GM23338 (cell line): ENCODE measurements around the gene RBP2. TPM values are rescaled to one million over a fixed set of nuclear protein-coding genes. Genes with fewer than 3 reads are reported as not detected.

Source experiments
- ATAC-seq: fragments of 200-7000 bp; cut with Tn5 transposase; 3 replicates; pipeline ENCODE4 v1.9.1; 2020
- DNase-seq: peaks from one replicate; pipeline ENCODE4 v3.0.0-alpha.2; 2015; ENCODE audit warnings: low spot score
- H2AFZ ChIP-seq: fragments of 200-600 bp; sonication (generic); 2 replicates; pipeline ENCODE4 v1.8.0; 2016; ENCODE audit warnings: antibody characterized with exemption, mild to moderate bottlenecking, moderate library complexity
- H3F3A ChIP-seq: fragments of 200-600 bp; sonication (generic); replicated peaks from 2 replicates; pipeline ENCODE4 v1.8.0; 2017; ENCODE audit warnings: antibody characterized with exemption, mixed run types, low read depth
- H3K27ac ChIP-seq: fragments of 200-600 bp; sonication (generic); 2 replicates; pipeline ENCODE4 v1.6.1; 2016; ENCODE audit warnings: low read depth
- H3K27me3 ChIP-seq: fragments of 200-600 bp; sonication (generic); 2 replicates; pipeline ENCODE4 v1.8.0; 2016; ENCODE audit warnings: mild to moderate bottlenecking, mixed run types, moderate library complexity; ENCODE audit not compliant: insufficient read depth
- H3K36me3 ChIP-seq: fragments of 200-600 bp; sonication (generic); 2 replicates; pipeline ENCODE4 v1.8.0; 2016; ENCODE audit warnings: mild to moderate bottlenecking; ENCODE audit not compliant: insufficient read depth
- H3K4me1 ChIP-seq: fragments of 200-600 bp; sonication (generic); 2 replicates; pipeline ENCODE4 v1.8.0; 2016; ENCODE audit warnings: mild to moderate bottlenecking, moderate library complexity; ENCODE audit not compliant: insufficient read depth
- H3K4me2 ChIP-seq: fragments of 200-600 bp; sonication (generic); 2 replicates; pipeline ENCODE4 v1.7.1; 2017; ENCODE audit warnings: mixed run types
- H3K4me3 ChIP-seq: fragments of 200-600 bp; sonication (generic); 2 replicates; pipeline ENCODE4 v1.6.1; 2016; ENCODE audit warnings: mixed run types
- H3K79me2 ChIP-seq: fragments of 200-600 bp; sonication (generic); replicated peaks from 2 replicates; pipeline ENCODE4 v1.8.0; 2017; ENCODE audit warnings: mild to moderate bottlenecking; ENCODE audit not compliant: insufficient read depth
- H3K9me2 ChIP-seq: fragments of 200-600 bp; sonication (generic); 2 replicates; pipeline ENCODE4 v1.8.0; 2017; ENCODE audit not compliant: insufficient read depth
- H4K20me1 ChIP-seq: fragments of 200-600 bp; sonication (generic); replicated peaks from 2 replicates; pipeline ENCODE4 v1.8.0; 2017; ENCODE audit warnings: mild to moderate bottlenecking; ENCODE audit not compliant: insufficient read depth
- H3K27ac Mint-ChIP-seq: 2 replicates; pipeline ENCODE4 v1.8.0; 2020; ENCODE audit warnings: inconsistent platforms, mild to moderate bottlenecking, moderate library complexity, mixed read lengths
- H3K27me3 Mint-ChIP-seq: 3 replicates; pipeline ENCODE4 v1.8.0; 2022; ENCODE audit warnings: low read depth, mild to moderate bottlenecking, moderate library complexity, mixed read lengths, inconsistent platforms; ENCODE audit not compliant: insufficient read depth, poor library complexity
- H3K36me3 Mint-ChIP-seq: 3 replicates; pipeline ENCODE4 v1.8.0; 2021; ENCODE audit warnings: low read depth, mild to moderate bottlenecking, inconsistent platforms, moderate library complexity, mixed read lengths
- H3K4me1 Mint-ChIP-seq: 3 replicates; pipeline ENCODE4 v1.8.0; 2020; ENCODE audit warnings: mild to moderate bottlenecking, inconsistent platforms, mixed read lengths
- H3K4me3 Mint-ChIP-seq: 3 replicates; pipeline ENCODE4 v1.8.0; 2021; ENCODE audit warnings: moderate library complexity, mild to moderate bottlenecking, inconsistent platforms, mixed read lengths
- H3K9me3 Mint-ChIP-seq: 3 replicates; pipeline ENCODE4 v1.8.0; 2020; ENCODE audit warnings: moderate library complexity, mild to moderate bottlenecking, inconsistent platforms, mixed read lengths
- CREB1 ChIP-seq: fragments of 250-450 bp; sonication (Bioruptor Pico); IDR thresholded peaks from 2 replicates; pipeline ENCODE4 v1.5.0; 2020; ENCODE audit warnings: low read depth, mild to moderate bottlenecking, moderate library complexity
- EZH2 ChIP-seq: fragments of 200-600 bp; sonication (generic); IDR thresholded peaks from one replicate; pipeline ENCODE4 v1.8.0; 2017; ENCODE audit warnings: antibody characterized with exemption, mild to moderate bottlenecking, low read depth; ENCODE audit not compliant: unreplicated experiment
- EZH2phosphoT487 ChIP-seq: fragments of 200-600 bp; sonication (generic); IDR thresholded peaks from one replicate; pipeline ENCODE4 v1.8.1; 2018; ENCODE audit warnings: antibody characterized with exemption; ENCODE audit not compliant: unreplicated experiment
- JUNB ChIP-seq: IDR thresholded peaks from one replicate; pipeline ENCODE4 v1.6.1; 2016; ENCODE audit warnings: antibody characterized with exemption; ENCODE audit not compliant: unreplicated experiment
- NANOG ChIP-seq: IDR thresholded peaks from 2 replicates; pipeline ENCODE4 v1.6.1; 2016; ENCODE audit warnings: antibody characterized with exemption, borderline replicate concordance
- POLR2AphosphoS5 ChIP-seq: IDR thresholded peaks from 2 replicates; pipeline ENCODE4 v1.6.1; 2016; ENCODE audit warnings: antibody characterized with exemption, low read depth
- REST ChIP-seq: IDR thresholded peaks from one replicate; pipeline ENCODE4 v1.6.1; 2018; ENCODE audit warnings: antibody characterized with exemption; ENCODE audit not compliant: unreplicated experiment
- STAT1 ChIP-seq: IDR thresholded peaks from one replicate; pipeline ENCODE4 v1.6.1; 2016; ENCODE audit warnings: antibody characterized with exemption; ENCODE audit not compliant: unreplicated experiment
- ZNF114 ChIP-seq: fragments of 250-450 bp; sonication (Bioruptor Pico); IDR thresholded peaks from 2 replicates; pipeline ENCODE4 v1.5.0; 2020; ENCODE audit warnings: mild to moderate bottlenecking, moderate library complexity
- ZNF331 ChIP-seq: fragments of 250-450 bp; sonication (Bioruptor Pico); IDR thresholded peaks from 2 replicates; pipeline ENCODE4 v1.5.0; 2020; ENCODE audit warnings: low read depth, mild to moderate bottlenecking, moderate library complexity
- ZNF462 ChIP-seq: fragments of 250-450 bp; sonication (Bioruptor Pico); IDR thresholded peaks from 2 replicates; pipeline ENCODE4 v1.5.0; 2020; ENCODE audit warnings: mild to moderate bottlenecking, moderate library complexity
- polyA plus RNA-seq: library from polyadenylated mRNA; unstranded; fragments of >200 nt; fragmentation: Nextera tagmentation; extraction: Ambion mirVana; gene quantifications from 2 replicates; pipeline ENCODE4 v1.2.1, GENCODE V29; 2016
- total RNA-seq: library from RNA; depleted of rRNA; stranded (reverse); fragments of >200 nt; shearing (Covaris generic); gene quantifications from 2 replicates; pipeline ENCODE4 v1.2.3, GENCODE V29; 2014
- TF ChIP-seq, protein P1 (sequence below): IDR thresholded peaks from 2 replicates; pipeline ENCODE4 v1.6.1; 2016; ENCODE audit warnings: antibody characterized with exemption
- TF ChIP-seq, protein P2 (sequence below), 2 experiments: fragments of 200-600 bp in 1 of 2; sonication (generic) in 1 of 2; conservative IDR thresholded peaks; 2 replicates each; pipeline versions ENCODE4 v1.5.1 to v1.6.1; 2016 to 2017; ENCODE audit warnings: antibody characterized with exemption in 2 of 2, low read depth in 2 of 2, mild to moderate bottlenecking in 2 of 2, moderate library complexity in 1 of 2

Gene RBP2
- total and polyA plus RNA-seq, 2 experiments from 2014 or later, result not detected

DNA sequence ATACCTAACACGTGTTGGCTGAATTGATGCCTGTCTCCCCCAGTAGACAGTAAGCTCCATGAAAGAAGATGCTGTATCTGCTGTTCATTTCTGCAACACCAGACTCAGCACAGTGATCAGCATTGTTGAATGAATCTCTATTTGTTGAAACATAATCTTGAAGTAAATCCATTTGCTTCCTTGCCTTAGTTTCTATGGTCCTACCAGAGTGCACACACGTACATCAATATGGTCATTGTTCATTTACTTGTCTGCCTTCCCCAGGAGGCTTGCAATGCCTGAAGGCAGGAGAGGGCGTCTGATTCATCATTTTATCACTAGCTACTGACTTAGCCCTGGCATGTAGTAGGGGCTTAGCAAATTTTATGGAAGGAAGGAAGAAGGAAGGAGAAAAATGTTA is 19.2 kb downstream of the RBP2 start:
- no peak overlapping the region for H3K4me3 Mint-ChIP-seq
- H3K4me1 Mint-ChIP-seq, result no peaks in the 10 kb centered on the region; the same call in 2 of the 3 replicates
- Histone ChIP-seq H3K36me3 (no peaks in the 10 kb centered on the region), H3K4me1 (peaks cover 34% of the 10 kb centered on the region), H3K27ac (no peak overlapping the region), H3K27me3 (no peaks in the 10 kb centered on the region), H3K79me2 (no peaks in the 10 kb centered on the region), H3K4me2 (no peak overlapping the region; the same call in 1 of the 2 replicates), H3F3A (no peaks in the 10 kb centered on the region), H4K20me1 (no peaks in the 10 kb centered on the region), H3K9me2 (no peaks in the 10 kb centered on the region), H2AFZ (no peak overlapping the region), H3K4me3 (no peak overlapping the region)
- H3K27me3 Mint-ChIP-seq, result peaks cover 4% of the 10 kb centered on the region
- ATAC-seq (no peak), DNase-seq (no peak)
- H3K27ac Mint-ChIP-seq, result no peak overlapping the region
- H3K9me3 Mint-ChIP-seq, result no peaks in the 10 kb centered on the region
- TF ChIP-seq REST (no peak), ZNF331 (no peak), ZNF114 (no peak), EZH2phosphoT487 (no peak), ZNF462 (CRISPR knock-in tag) (no peak), STAT1 (no peak), CREB1 (CRISPR knock-in tag) (no peak), POLR2AphosphoS5 (no peak), EZH2 (no peak), NANOG (no peak), JUNB (no peak)
- TF ChIP-seq, protein P1, sequence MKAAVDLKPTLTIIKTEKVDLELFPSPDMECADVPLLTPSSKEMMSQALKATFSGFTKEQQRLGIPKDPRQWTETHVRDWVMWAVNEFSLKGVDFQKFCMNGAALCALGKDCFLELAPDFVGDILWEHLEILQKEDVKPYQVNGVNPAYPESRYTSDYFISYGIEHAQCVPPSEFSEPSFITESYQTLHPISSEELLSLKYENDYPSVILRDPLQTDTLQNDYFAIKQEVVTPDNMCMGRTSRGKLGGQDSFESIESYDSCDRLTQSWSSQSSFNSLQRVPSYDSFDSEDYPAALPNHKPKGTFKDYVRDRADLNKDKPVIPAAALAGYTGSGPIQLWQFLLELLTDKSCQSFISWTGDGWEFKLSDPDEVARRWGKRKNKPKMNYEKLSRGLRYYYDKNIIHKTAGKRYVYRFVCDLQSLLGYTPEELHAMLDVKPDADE, result no peak
- TF ChIP-seq, protein P2, sequence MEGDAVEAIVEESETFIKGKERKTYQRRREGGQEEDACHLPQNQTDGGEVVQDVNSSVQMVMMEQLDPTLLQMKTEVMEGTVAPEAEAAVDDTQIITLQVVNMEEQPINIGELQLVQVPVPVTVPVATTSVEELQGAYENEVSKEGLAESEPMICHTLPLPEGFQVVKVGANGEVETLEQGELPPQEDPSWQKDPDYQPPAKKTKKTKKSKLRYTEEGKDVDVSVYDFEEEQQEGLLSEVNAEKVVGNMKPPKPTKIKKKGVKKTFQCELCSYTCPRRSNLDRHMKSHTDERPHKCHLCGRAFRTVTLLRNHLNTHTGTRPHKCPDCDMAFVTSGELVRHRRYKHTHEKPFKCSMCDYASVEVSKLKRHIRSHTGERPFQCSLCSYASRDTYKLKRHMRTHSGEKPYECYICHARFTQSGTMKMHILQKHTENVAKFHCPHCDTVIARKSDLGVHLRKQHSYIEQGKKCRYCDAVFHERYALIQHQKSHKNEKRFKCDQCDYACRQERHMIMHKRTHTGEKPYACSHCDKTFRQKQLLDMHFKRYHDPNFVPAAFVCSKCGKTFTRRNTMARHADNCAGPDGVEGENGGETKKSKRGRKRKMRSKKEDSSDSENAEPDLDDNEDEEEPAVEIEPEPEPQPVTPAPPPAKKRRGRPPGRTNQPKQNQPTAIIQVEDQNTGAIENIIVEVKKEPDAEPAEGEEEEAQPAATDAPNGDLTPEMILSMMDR (conservative IDR thresholded peaks at IDR 0.05; ENCODE audit: low read depth in 2 of 2), result no peak
- no peaks in the 10 kb centered on the region for H3K36me3 Mint-ChIP-seq
